GM19193 (cell line): ENCODE results near the gene BTBD2.

Source experiments
- POLR2A ChIP-seq: IDR thresholded peaks from 4 replicates; pipeline ENCODE4 v1.6.1; 2011; ENCODE audit not compliant: insufficient read depth, insufficient read length; ENCODE audit errors: extremely low read depth

BTBD2 gene

GRCh38 chr19:1974381-1975161 is 40.9 kb downstream of the BTBD2 start:
- TF ChIP-seq POLR2A: no peak

- no peak for TF ChIP-seq POLR2A
These were observed 44.6 kb downstream of the BTBD2 start for GRCh38 chr19:1970806-1971502.

GRCh38 chr19:1970003-1970805 is 45.3 kb downstream of the BTBD2 start:
- TF ChIP-seq POLR2A: no peak

GRCh38 chr19:1969176-1970002 is 46.1 kb downstream of the BTBD2 start:
- no peak for TF ChIP-seq POLR2A

- TF ChIP-seq POLR2A: no peak
These were observed 47.0 kb downstream of the BTBD2 start for GRCh38 chr19:1968279-1969175.

- TF ChIP-seq POLR2A: no peak
These were observed 48.4 kb downstream of the BTBD2 start for GRCh38 chr19:1967087-1967608.

- no peak for TF ChIP-seq POLR2A
These were observed 52.8 kb downstream of the BTBD2 start for GRCh38 chr19:1962674-1963073.

GRCh38 chr19:1961000-1961883 is 54.3 kb downstream of the BTBD2 start:
- TF ChIP-seq POLR2A: no peak

GRCh38 chr19:1959928-1960589 is 55.5 kb downstream of the BTBD2 start:
- TF ChIP-seq POLR2A: no peak

- TF ChIP-seq POLR2A: no peak
These were observed 57.8 kb downstream of the BTBD2 start for GRCh38 chr19:1957562-1958248.

GRCh38 chr19:1956868-1957492 is 58.5 kb downstream of the BTBD2 start:
- no peak for TF ChIP-seq POLR2A

GRCh38 chr19:1956122-1956494 is 59.4 kb downstream of the BTBD2 start:
- no peak for TF ChIP-seq POLR2A
